ENCODE measurements around the gene RALGAPA1. TPM values are rescaled to one million over a fixed set of nuclear protein-coding genes. Genes with fewer than 3 reads are reported as not detected.
"Not testable (repeated sequence)": the region's sequence is repeated elsewhere in the genome, so short reads cannot be mapped to it uniquely, and the experiment has no call there.

RALGAPA1 gene
- 28.8 to 31.7 TPM (median 29.3 TPM) in 3 replicates for total RNA-seq (2021)
- Bru-seq, nascent RNA: percentile 64 among the genes with signal in this experiment
- long read RNA-seq, experiment 1, full-length matches to known transcripts: 12 of 39 reads
- long read RNA-seq, experiment 1, partial matches to known transcripts: 16 of 39 reads
- long read RNA-seq, experiment 1, other reads (novel, unspliced or antisense): 11 of 39 reads
- long read RNA-seq, experiment 2, partial matches to known transcripts: 1 of 17 reads
- long read RNA-seq, experiment 2, other reads (novel, unspliced or antisense): 16 of 17 reads
- long read RNA-seq, experiment 3: 0 reads

- CTCF ChIA-PET: interaction anchor here (0.6 to 5.1 kb wide), 5 partner anchors 9 to 404 kb away, joined by 3 to 25 read pairs (median 3); partner anchors contain the start of genes BRMS1L and NFKBIA
- peak within 1 kb of the TSS; percentile 90 for H3K27ac Mint-ChIP-seq
Measured at GRCh38 chr14:35808638-35809563, at the start of gene RALGAPA1. Gene RALGAPA1 (minus strand): TSS chr14:35809295. CDS start chr14:35808835, 460 bp downstream.

GRCh38 chr14:35858521-35859209 lies 49.6 kb upstream of the RALGAPA1 start:
- no peaks in the 10 kb centered on the region for H3K27me3 Mint-ChIP-seq (ENCODE audit: low read depth)
- DNase-seq (ENCODE audit: low spot score) (no peak), ATAC-seq (no peak)
- H3K36me3 Mint-ChIP-seq: peaks cover 9% of the 10 kb centered on the region
- H3K4me1 Mint-ChIP-seq: no peaks in the 10 kb centered on the region
- CTCF ChIA-PET: no interaction called here
- H3K9me3 Mint-ChIP-seq: no peaks in the 10 kb centered on the region
- H3K27ac Mint-ChIP-seq: no peak overlapping the region
- POLR2A ChIA-PET: no interaction called here
- no peak overlapping the region for H3K4me3 Mint-ChIP-seq
- TF ChIP-seq ATF6 (CRISPR knock-in tag; IDR thresholded peaks at IDR 0.05) (no peak), E2F1 (CRISPR knock-in tag; IDR thresholded peaks at IDR 0.05) (no peak), NFE2L1 (CRISPR knock-in tag; IDR thresholded peaks at IDR 0.05) (no peak), ZNF423 (CRISPR knock-in tag; IDR thresholded peaks at IDR 0.05) (no peak), ERG (CRISPR knock-in tag; IDR thresholded peaks at IDR 0.05) (no peak), MYBL2 (CRISPR knock-in tag; IDR thresholded peaks at IDR 0.05) (no peak), ZNF281 (CRISPR knock-in tag; IDR thresholded peaks at IDR 0.05) (no peak), ZNF263 (CRISPR knock-in tag; IDR thresholded peaks at IDR 0.05; ENCODE audit: low read depth) (no peak), ETV6 (CRISPR knock-in tag; IDR thresholded peaks at IDR 0.05) (no peak), ZNF121 (CRISPR knock-in tag; IDR thresholded peaks at IDR 0.05) (no peak)

More at GRCh38 chr14:35808638-35809563, at the start of gene RALGAPA1:
- ATAC-seq (peak; percentile 99), DNase-seq (ENCODE audit: low spot score) (peak; percentile 88)
- H3K27me3 Mint-ChIP-seq (ENCODE audit: low read depth); H3K36me3 Mint-ChIP-seq; H3K9me3 Mint-ChIP-seq: not testable (repeated sequence)
- TF ChIP-seq ELF4 (CRISPR knock-in tag; IDR thresholded peaks at IDR 0.05; ENCODE audit: low read depth): 0 out of 2 replicates have a peak, but pooled peaks have one; percentile 32
- peak; percentile 100 for TF ChIP-seq ZBTB21 (CRISPR knock-in tag; IDR thresholded peaks at IDR 0.05; ENCODE audit: borderline replicate concordance)
- peak; percentile 94 for TF ChIP-seq CREM (CRISPR knock-in tag; IDR thresholded peaks at IDR 0.05)
- TF ChIP-seq SP1 (CRISPR knock-in tag; conservative IDR thresholded peaks at IDR 0.05): peak; percentile 28; the same call in 1 of the 2 replicates
- TF ChIP-seq GABPB1 (CRISPR knock-in tag; IDR thresholded peaks at IDR 0.05): peak; percentile 50; the same call in 1 of the 2 replicates
- peak; percentile 90 for TF ChIP-seq HMGXB4 (CRISPR knock-in tag; IDR thresholded peaks at IDR 0.05)
- TF ChIP-seq MAX (CRISPR knock-in tag; IDR thresholded peaks at IDR 0.05): 0 out of 2 replicates have a peak, but pooled peaks have one; percentile 28
- POLR2A ChIA-PET: interaction anchor here (0.8 to 1.4 kb wide), 2 partner anchors 10 to 18 kb away, joined by 3 to 12 read pairs; partner anchors contain the start of gene BRMS1L
- Mint-ChIP-seq H3K4me1 (peaks cover 15% of the 10 kb centered on the region), H3K4me3 (peak within 1 kb of the TSS; percentile 95)

Measured in WTC11 (cell line).